ENCODE data around the gene ERCC1. TPM values are rescaled to one million over a fixed set of nuclear protein-coding genes. Genes with fewer than 3 reads are reported as not detected.

ERCC1 gene
- total RNA-seq, 1 donor: 73.0 TPM

- H3K4me3 ChIP-seq (ENCODE audit: low read depth, low read length): no peak overlapping the region
- TF ChIP-seq, protein P1, sequence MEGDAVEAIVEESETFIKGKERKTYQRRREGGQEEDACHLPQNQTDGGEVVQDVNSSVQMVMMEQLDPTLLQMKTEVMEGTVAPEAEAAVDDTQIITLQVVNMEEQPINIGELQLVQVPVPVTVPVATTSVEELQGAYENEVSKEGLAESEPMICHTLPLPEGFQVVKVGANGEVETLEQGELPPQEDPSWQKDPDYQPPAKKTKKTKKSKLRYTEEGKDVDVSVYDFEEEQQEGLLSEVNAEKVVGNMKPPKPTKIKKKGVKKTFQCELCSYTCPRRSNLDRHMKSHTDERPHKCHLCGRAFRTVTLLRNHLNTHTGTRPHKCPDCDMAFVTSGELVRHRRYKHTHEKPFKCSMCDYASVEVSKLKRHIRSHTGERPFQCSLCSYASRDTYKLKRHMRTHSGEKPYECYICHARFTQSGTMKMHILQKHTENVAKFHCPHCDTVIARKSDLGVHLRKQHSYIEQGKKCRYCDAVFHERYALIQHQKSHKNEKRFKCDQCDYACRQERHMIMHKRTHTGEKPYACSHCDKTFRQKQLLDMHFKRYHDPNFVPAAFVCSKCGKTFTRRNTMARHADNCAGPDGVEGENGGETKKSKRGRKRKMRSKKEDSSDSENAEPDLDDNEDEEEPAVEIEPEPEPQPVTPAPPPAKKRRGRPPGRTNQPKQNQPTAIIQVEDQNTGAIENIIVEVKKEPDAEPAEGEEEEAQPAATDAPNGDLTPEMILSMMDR (IDR thresholded peaks at IDR 0.05; ENCODE audit: insufficient read depth, low read depth, low read length): no peak
- no peak for DNase-seq (ENCODE audit: low read depth)
Measured at GRCh38 chr19:45446944-45447343, 23.2 kb upstream of the ERCC1 start.

DNA sequence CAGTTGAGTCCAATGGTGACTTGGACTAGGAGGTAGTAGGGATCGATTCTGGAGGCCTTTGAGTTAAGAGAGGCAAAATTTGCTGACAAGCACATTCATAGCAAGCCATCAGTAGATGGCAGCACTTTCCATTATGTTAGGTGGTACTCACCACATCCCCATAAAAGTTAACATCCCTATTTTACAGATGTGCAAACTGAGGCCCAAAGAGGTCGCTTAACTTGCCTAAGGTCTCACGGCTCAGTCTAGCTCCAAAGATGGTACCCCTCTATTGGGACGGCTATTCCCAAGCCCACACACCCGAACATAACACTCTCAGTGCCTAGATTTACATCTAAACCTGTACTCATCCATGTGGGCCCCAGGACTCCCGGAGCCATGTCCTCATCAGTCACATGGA, 22.6 kb upstream of the ERCC1 start:
- H3K4me3 ChIP-seq (ENCODE audit: low read depth, low read length): no peak overlapping the region
- TF ChIP-seq, protein P1 (IDR thresholded peaks at IDR 0.05; ENCODE audit: insufficient read depth, low read depth, low read length): peak; percentile 30
- DNase-seq (ENCODE audit: low read depth): peak; percentile 43

DNA sequence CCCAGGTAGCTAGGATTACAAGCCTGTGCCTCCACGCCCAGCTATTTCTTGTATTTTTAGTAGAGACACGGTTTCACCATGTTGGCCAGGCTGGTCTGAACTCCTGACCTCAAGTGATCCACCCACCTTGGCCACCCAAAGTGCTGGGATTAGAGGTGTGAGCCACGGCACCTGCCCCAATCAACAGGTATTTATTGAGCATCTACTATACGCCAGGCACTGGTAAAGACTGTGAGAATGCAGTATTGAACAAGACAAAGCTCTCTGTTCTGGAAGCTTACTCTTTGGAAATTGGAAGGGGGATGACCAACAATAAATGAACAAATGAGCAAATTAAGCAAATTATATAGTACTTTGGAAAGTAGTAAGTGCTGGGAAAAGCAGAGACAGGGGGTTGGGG, 21.4 kb upstream of the ERCC1 start:
- no peak overlapping the region for H3K4me3 ChIP-seq (ENCODE audit: low read depth, low read length)
- TF ChIP-seq, protein P1 (IDR thresholded peaks at IDR 0.05; ENCODE audit: insufficient read depth, low read depth, low read length): no peak
- DNase-seq (ENCODE audit: low read depth): no peak

DNA sequence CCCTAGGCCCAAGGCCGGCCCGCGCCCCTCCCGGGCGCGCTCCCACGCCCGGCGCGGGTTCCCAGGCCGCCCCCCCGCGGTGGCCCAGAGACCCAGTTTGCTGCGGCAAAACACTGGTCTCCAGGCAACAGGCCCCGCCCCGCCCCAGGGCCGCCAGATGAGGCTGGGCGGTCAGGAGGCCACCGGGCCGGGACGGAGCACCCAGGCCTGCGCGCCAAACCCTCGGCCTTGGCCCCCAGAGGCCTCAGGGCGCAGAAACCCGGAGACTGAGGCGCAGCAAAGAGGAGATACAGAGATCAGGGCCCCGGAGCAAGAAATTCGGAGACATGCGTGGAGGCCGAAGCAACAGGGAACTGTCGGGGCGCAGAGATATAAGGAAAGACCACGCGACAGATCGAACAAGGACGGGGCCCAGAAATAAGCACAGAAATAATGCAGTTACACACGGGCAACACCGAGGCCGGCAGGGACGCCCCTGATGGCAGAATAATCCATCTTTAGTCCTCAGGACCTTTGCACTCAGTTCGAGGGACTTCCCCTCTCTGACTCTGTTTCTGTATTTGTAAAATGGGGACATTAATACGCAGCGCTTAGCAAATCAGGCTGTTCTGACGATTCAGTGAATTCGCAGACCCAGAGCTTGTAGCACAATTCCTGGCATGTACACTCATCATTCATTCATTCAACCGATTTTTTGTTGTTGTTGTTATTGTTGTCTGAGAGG, 20.8 kb upstream of the ERCC1 start:
- DNase-seq (ENCODE audit: low read depth): peak; percentile 93
- TF ChIP-seq, protein P1 (IDR thresholded peaks at IDR 0.05; ENCODE audit: insufficient read depth, low read depth, low read length): no peak
- peak overlapping the region; percentile 32 for H3K4me3 ChIP-seq (ENCODE audit: low read depth, low read length)

- TF ChIP-seq, protein P1 (IDR thresholded peaks at IDR 0.05; ENCODE audit: insufficient read depth, low read depth, low read length): no peak
- peak overlapping the region; percentile 56 for H3K4me3 ChIP-seq (ENCODE audit: low read depth, low read length)
- peak; percentile 96 for DNase-seq (ENCODE audit: low read depth)
Measured at GRCh38 chr19:45443462-45444317, 20.0 kb upstream of the ERCC1 start.

DNA sequence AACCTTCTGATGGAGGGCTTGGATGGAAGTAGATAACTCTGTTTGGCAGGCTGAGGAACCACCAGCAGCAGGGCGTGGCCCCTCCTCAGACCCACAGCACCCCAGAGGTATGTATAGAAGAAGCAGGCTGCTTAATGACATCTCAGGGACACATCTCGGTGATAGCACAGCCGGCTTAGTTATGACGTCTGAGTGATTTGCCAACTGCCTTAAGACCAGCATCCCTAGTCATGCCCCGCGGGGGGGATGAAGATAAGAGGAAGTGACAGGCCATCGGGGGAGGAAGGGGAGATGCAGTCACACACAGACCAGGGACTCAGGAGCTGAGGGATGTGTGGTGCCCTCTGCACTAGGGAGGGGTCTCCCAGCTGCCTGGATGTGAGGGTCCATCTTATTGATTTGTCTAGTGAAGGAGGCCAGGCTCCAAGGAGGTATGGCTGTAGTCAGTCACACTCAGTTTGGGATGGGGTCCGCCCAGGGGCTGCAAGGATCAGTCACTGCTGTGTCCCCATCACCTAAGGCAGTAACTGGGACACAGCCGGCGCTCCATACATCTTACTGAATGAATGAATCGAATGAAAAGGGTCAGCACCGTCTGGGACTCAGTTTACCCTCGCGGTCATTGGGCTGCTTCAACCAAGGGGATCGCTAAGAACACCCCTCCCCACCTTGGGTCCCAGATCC, 19.2 kb upstream of the ERCC1 start:
- DNase-seq (ENCODE audit: low read depth): peak; percentile 74
- TF ChIP-seq, protein P1 (IDR thresholded peaks at IDR 0.05; ENCODE audit: insufficient read depth, low read depth, low read length): no peak
- peak overlapping the region; percentile 56 for H3K4me3 ChIP-seq (ENCODE audit: low read depth, low read length)

Measured in fibroblast of villous mesenchyme (primary cell).